ENCODE results near the gene SEC22A.
"Not testable (repeated sequence)": the region's sequence is repeated elsewhere in the genome, so short reads cannot be mapped to it uniquely, and the experiment has no call there.

Gene SEC22A

DNA sequence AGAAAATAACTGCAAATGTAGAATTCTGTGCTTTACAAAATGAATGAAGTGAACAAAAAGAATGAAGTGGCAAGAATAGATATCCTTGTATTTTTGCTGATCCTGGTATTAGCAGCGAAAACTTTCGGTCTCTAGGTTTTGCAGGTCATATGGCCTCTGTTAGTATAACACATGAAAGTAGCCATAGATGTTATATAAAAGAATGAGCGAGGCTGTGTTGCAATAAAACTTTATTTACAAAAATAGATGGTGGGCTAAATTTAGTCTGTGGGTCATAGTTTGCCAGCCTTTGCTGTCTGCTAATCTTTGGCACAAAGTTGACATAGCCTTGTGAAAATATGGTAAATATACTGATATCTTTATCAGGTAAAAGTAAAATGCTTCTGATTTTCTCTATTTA, 35.2 kb downstream of the SEC22A start:
- peaks cover 8 to 48% (median 12%) of the 10 kb centered on the region in 4 experiments for H3K36me3 ChIP-seq (ENCODE audit: control insufficient read depth in 4 of 4, insufficient read depth in 4 of 4, low read length in 3 of 4)
- DNase-seq = no peak
- H3K27me3 ChIP-seq (replicated peaks in 2 of 5; ENCODE audit: control insufficient read depth in 4 of 5, insufficient read depth in 5 of 5, low read length in 4 of 5) = no peaks in the 10 kb centered on the region
- POLR2A ChIA-PET = no interaction called here
- no peaks in the 10 kb centered on the region for H3K4me1 ChIP-seq (ENCODE audit: control extremely low read depth in 1 of 4, control insufficient read depth in 4 of 4, insufficient read depth in 4 of 4, low read length in 3 of 4)
- CTCF ChIA-PET = no interaction called here
- no peak overlapping the region for H3K27ac ChIP-seq (ENCODE audit: insufficient read depth in 1 of 2, low read depth in 1 of 2, low read length in 2 of 2, poor library complexity in 1 of 2, severe bottlenecking in 2 of 2)
- no CpG with 5 or more reads among the region's 3 CpGs for WGBS (ENCODE audit: insufficient coverage)
- peaks cover 0 to 7% (median 0%) of the 10 kb centered on the region in 5 experiments for H3K9me3 ChIP-seq (ENCODE audit: control extremely low read depth in 1 of 5, control insufficient read depth in 4 of 5, insufficient read depth in 2 of 5, low read depth in 1 of 5, low read length in 4 of 5)
- no peak overlapping the region for H3K4me3 ChIP-seq (ENCODE audit: control insufficient read depth in 1 of 7, extremely low read depth in 1 of 7, insufficient read depth in 4 of 7, low read depth in 2 of 7, low read length in 6 of 7)

DNA sequence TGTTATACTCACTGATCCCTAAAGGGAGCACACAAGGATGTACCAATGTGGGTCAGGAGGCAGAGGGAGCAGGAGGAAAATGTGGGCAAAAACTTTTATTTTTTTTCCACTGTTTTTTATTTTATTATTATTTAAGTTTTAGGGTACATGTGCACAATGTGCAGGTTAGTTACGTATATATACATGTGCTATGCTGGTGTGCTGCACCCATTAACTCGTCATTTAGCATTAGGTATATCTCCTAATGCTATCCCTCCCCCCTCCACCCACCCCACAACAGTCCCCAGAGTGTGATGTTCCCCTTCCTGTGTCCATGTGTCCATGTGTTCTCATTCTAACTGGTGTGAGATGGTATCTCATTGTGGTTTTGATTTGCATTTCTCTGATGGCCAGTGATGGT, 37.4 kb downstream of the SEC22A start:
- H3K27ac ChIP-seq (ENCODE audit: insufficient read depth in 1 of 2, low read depth in 1 of 2, low read length in 2 of 2, poor library complexity in 1 of 2, severe bottlenecking in 2 of 2); POLR2A ChIA-PET; H3K9me3 ChIP-seq (ENCODE audit: control extremely low read depth in 1 of 5, control insufficient read depth in 4 of 5, insufficient read depth in 2 of 5, low read depth in 1 of 5, low read length in 4 of 5); DNase-seq; H3K4me1 ChIP-seq (ENCODE audit: control extremely low read depth in 1 of 4, control insufficient read depth in 4 of 4, insufficient read depth in 4 of 4, low read length in 3 of 4); H3K27me3 ChIP-seq (replicated peaks in 2 of 5; ENCODE audit: control insufficient read depth in 4 of 5, insufficient read depth in 5 of 5, low read length in 4 of 5); CTCF ChIA-PET; H3K4me3 ChIP-seq (ENCODE audit: control insufficient read depth in 1 of 7, extremely low read depth in 1 of 7, insufficient read depth in 4 of 7, low read depth in 2 of 7, low read length in 6 of 7): not testable (repeated sequence)
- peaks cover 7 to 31% (median 13%) of the 10 kb centered on the region in 4 experiments for H3K36me3 ChIP-seq (ENCODE audit: control insufficient read depth in 4 of 4, insufficient read depth in 4 of 4, low read length in 3 of 4)
- whole genome bisulfite sequencing (ENCODE audit: insufficient coverage) = no CpG with 5 or more reads among the region's 2 CpGs

DNA sequence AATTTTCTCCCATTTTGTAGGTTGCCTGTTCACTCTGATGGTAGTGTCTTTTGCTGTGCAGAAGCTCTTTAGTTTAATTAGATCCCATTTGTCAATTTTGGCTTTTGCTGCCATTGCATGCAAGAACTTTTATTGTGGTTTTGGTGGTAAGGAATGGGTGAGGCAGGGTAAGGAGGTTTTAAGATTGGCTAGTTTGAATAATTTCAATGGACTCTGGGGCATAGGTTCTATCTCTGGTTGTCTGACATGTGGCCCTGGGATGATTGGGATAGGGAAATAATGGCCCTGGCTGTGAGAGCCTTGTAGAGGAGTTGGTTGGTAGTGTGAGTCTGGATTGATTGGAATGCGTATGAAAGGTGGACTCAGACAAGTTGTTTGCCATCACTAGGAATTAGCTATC, 38.0 kb downstream of the SEC22A start:
- DNase-seq = no peak
- CTCF ChIA-PET = no interaction called here
- Histone ChIP-seq H3K9me3 (ENCODE audit: control extremely low read depth in 1 of 5, control insufficient read depth in 4 of 5, insufficient read depth in 2 of 5, low read depth in 1 of 5, low read length in 4 of 5) (peaks cover 0 to 6% (median 0%) of the 10 kb centered on the region in 5 experiments), H3K27me3 (replicated peaks in 2 of 5; ENCODE audit: control insufficient read depth in 4 of 5, insufficient read depth in 5 of 5, low read length in 4 of 5) (no peaks in the 10 kb centered on the region), H3K36me3 (ENCODE audit: control insufficient read depth in 4 of 4, insufficient read depth in 4 of 4, low read length in 3 of 4) (peaks cover 7 to 29% (median 13%) of the 10 kb centered on the region in 4 experiments), H3K27ac (ENCODE audit: insufficient read depth in 1 of 2, low read depth in 1 of 2, low read length in 2 of 2, poor library complexity in 1 of 2, severe bottlenecking in 2 of 2) (no peak overlapping the region), H3K4me1 (ENCODE audit: control extremely low read depth in 1 of 4, control insufficient read depth in 4 of 4, insufficient read depth in 4 of 4, low read length in 3 of 4) (no peaks in the 10 kb centered on the region), H3K4me3 (ENCODE audit: control insufficient read depth in 1 of 7, extremely low read depth in 1 of 7, insufficient read depth in 4 of 7, low read depth in 2 of 7, low read length in 6 of 7) (no peak overlapping the region)
- POLR2A ChIA-PET = no interaction called here
- WGBS (ENCODE audit: insufficient coverage) = no CpG with 5 or more reads among the region's 1 CpG

DNA sequence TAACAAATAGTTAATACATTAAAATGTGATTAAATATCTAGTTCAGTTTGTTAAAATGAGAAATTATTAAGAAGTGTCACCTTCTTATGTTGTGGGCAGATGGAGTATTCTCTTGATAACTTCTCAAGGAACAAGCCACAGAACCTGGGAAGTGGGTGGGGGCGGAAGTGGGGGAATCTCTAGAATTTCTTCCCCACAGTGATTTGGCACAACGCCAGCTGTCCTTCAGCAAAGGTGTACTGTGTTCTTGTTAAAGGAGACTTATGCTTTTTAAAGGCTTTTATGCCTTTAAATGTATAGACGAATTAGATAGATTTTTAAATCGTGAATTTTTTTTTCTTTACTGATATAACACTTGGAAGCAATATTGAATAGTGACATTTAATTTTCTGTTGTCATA, 42.4 kb downstream of the SEC22A start:
- WGBS (ENCODE audit: insufficient coverage) = no CpG with 5 or more reads among the region's 4 CpGs
- Histone ChIP-seq H3K9me3 (ENCODE audit: control extremely low read depth in 1 of 5, control insufficient read depth in 4 of 5, insufficient read depth in 2 of 5, low read depth in 1 of 5, low read length in 4 of 5) (peaks cover 0 to 6% (median 0%) of the 10 kb centered on the region in 5 experiments), H3K27me3 (replicated peaks in 2 of 5; ENCODE audit: control insufficient read depth in 4 of 5, insufficient read depth in 5 of 5, low read length in 4 of 5) (no peaks in the 10 kb centered on the region), H3K27ac (ENCODE audit: insufficient read depth in 1 of 2, low read depth in 1 of 2, low read length in 2 of 2, poor library complexity in 1 of 2, severe bottlenecking in 2 of 2) (no peak overlapping the region), H3K4me3 (ENCODE audit: control insufficient read depth in 1 of 7, extremely low read depth in 1 of 7, insufficient read depth in 4 of 7, low read depth in 2 of 7, low read length in 6 of 7) (no peak overlapping the region), H3K36me3 (ENCODE audit: control insufficient read depth in 4 of 4, insufficient read depth in 4 of 4, low read length in 3 of 4) (peaks cover 9 to 41% (median 22%) of the 10 kb centered on the region in 4 experiments), H3K4me1 (ENCODE audit: control extremely low read depth in 1 of 4, control insufficient read depth in 4 of 4, insufficient read depth in 4 of 4, low read length in 3 of 4) (no peaks in the 10 kb centered on the region)
- DNase-seq = peak in 1 of 3 donors; percentile 21
- POLR2A ChIA-PET = interaction anchor here (0.8 kb wide), 1 partner anchor 111 kb away, joined by 3 read pairs; no protein-coding TSS in a partner anchor
- CTCF ChIA-PET = interaction anchor here (0.5 kb wide), 1 partner anchor 663 kb away, joined by 3 read pairs; no protein-coding TSS in a partner anchor

DNA sequence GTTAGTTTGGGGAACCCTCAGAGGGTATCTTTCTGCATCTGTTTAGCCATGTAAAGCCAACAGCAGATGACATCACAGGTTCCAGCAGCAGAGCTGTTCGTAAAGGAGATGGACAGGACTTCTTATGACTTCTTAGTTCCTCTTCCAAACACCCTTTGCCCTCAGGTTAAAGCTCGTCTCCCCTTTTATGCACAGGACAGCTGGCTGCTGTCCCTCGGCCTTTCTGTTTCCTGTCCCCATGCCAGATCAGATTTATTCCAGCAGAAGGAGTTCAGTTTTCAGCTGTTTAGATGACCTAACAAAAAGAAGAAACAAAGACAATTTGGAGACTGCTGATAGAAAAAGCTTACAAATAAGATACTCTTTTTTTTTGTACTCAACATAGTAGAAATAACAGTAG, 45.1 kb downstream of the SEC22A start:
- no peak for DNase-seq
- Histone ChIP-seq H3K27ac (ENCODE audit: insufficient read depth in 1 of 2, low read depth in 1 of 2, low read length in 2 of 2, poor library complexity in 1 of 2, severe bottlenecking in 2 of 2) (no peak overlapping the region), H3K4me3 (ENCODE audit: control insufficient read depth in 1 of 7, extremely low read depth in 1 of 7, insufficient read depth in 4 of 7, low read depth in 2 of 7, low read length in 6 of 7) (no peak overlapping the region), H3K9me3 (ENCODE audit: control extremely low read depth in 1 of 5, control insufficient read depth in 4 of 5, insufficient read depth in 2 of 5, low read depth in 1 of 5, low read length in 4 of 5) (no peaks in the 10 kb centered on the region), H3K36me3 (ENCODE audit: control insufficient read depth in 4 of 4, insufficient read depth in 4 of 4, low read length in 3 of 4) (peaks cover 8 to 31% (median 16%) of the 10 kb centered on the region in 4 experiments), H3K4me1 (ENCODE audit: control extremely low read depth in 1 of 4, control insufficient read depth in 4 of 4, insufficient read depth in 4 of 4, low read length in 3 of 4) (no peaks in the 10 kb centered on the region), H3K27me3 (replicated peaks in 2 of 5; ENCODE audit: control insufficient read depth in 4 of 5, insufficient read depth in 5 of 5, low read length in 4 of 5) (no peaks in the 10 kb centered on the region)
- ChIA-PET POLR2A (no interaction called here), CTCF (interaction anchor here (1.1 kb wide), 1 partner anchor 20 kb away, joined by 3 read pairs; no protein-coding TSS in a partner anchor)
- WGBS (ENCODE audit: insufficient coverage) = 95% methylated on average over 2 of the region's 3 CpGs

DNA sequence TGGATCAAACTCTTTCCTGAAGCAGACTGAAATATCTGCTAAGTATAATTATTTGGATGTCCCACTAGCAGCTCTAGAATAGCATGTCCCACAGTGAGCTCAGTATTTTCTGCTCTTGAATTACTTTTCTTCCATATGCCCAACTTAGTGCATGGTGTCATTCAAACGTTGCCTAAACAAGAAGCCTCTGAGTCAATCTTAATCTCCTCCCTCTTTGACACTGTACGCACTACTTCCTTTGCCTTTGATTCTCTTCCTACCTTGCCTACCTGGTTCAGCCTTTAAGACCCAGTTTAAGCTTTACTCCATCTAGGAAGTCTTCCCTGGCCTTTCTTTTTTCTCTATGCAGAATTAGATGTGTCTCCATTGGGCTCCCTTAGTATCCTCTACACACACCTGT, 54.5 kb downstream of the SEC22A start:
- 89% methylated on average over 2 of the region's 2 CpGs for WGBS (ENCODE audit: insufficient coverage)
- DNase-seq = no peak
- Histone ChIP-seq H3K4me1 (ENCODE audit: control extremely low read depth in 1 of 4, control insufficient read depth in 4 of 4, insufficient read depth in 4 of 4, low read length in 3 of 4) (no peaks in the 10 kb centered on the region), H3K9me3 (ENCODE audit: control extremely low read depth in 1 of 5, control insufficient read depth in 4 of 5, insufficient read depth in 2 of 5, low read depth in 1 of 5, low read length in 4 of 5) (no peaks in the 10 kb centered on the region), H3K27me3 (replicated peaks in 2 of 5; ENCODE audit: control insufficient read depth in 4 of 5, insufficient read depth in 5 of 5, low read length in 4 of 5) (no peaks in the 10 kb centered on the region), H3K4me3 (ENCODE audit: control insufficient read depth in 1 of 7, extremely low read depth in 1 of 7, insufficient read depth in 4 of 7, low read depth in 2 of 7, low read length in 6 of 7) (no peak overlapping the region), H3K27ac (ENCODE audit: insufficient read depth in 1 of 2, low read depth in 1 of 2, low read length in 2 of 2, poor library complexity in 1 of 2, severe bottlenecking in 2 of 2) (no peak overlapping the region), H3K36me3 (ENCODE audit: control insufficient read depth in 4 of 4, insufficient read depth in 4 of 4, low read length in 3 of 4) (peaks cover 0 to 6% (median 4%) of the 10 kb centered on the region in 4 experiments)
- CTCF ChIA-PET = interaction anchor here (0.8 to 1.3 kb wide), 3 partner anchors 304 to 316 kb away, joined by 3 to 4 read pairs (median 3); no protein-coding TSS in a partner anchor
- POLR2A ChIA-PET = no interaction called here

DNA sequence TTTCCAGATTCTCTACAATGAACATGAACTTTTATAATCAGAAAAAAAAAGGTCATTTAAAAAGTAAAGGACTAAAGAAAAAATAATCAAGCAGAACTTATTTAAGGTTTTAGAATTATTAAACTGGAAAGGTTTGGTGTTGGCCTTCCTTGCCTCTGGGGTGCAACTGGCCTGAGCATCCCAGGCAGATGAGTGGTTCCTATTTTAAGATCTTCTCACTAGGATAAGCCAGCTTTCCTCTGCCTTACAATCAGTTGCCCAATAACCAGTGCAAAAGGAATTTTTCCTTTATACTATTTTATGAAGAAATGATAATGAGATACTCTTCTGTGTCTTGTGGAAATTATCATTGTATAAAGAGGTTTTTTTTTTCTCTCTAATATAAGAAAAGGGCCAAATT, 56.6 kb downstream of the SEC22A start:
- POLR2A ChIA-PET = no interaction called here
- DNase-seq = no peak
- H3K9me3 ChIP-seq (ENCODE audit: control extremely low read depth in 1 of 5, control insufficient read depth in 4 of 5, insufficient read depth in 2 of 5, low read depth in 1 of 5, low read length in 4 of 5) = no peaks in the 10 kb centered on the region
- H3K36me3 ChIP-seq (ENCODE audit: control insufficient read depth in 4 of 4, insufficient read depth in 4 of 4, low read length in 3 of 4) = peaks cover 0 to 2% (median 0%) of the 10 kb centered on the region in 4 experiments
- H3K27me3 ChIP-seq (replicated peaks in 2 of 5; ENCODE audit: control insufficient read depth in 4 of 5, insufficient read depth in 5 of 5, low read length in 4 of 5) = no peaks in the 10 kb centered on the region
- H3K4me3 ChIP-seq (ENCODE audit: control insufficient read depth in 1 of 7, extremely low read depth in 1 of 7, insufficient read depth in 4 of 7, low read depth in 2 of 7, low read length in 6 of 7) = no peak overlapping the region
- CTCF ChIA-PET = no interaction called here
- no peak overlapping the region for H3K27ac ChIP-seq (ENCODE audit: insufficient read depth in 1 of 2, low read depth in 1 of 2, low read length in 2 of 2, poor library complexity in 1 of 2, severe bottlenecking in 2 of 2)
- no peaks in the 10 kb centered on the region for H3K4me1 ChIP-seq (ENCODE audit: control extremely low read depth in 1 of 4, control insufficient read depth in 4 of 4, insufficient read depth in 4 of 4, low read length in 3 of 4)
